ENCODE measurements around the gene GPR82. TPM values are rescaled to one million over a fixed set of nuclear protein-coding genes. Genes with fewer than 3 reads are reported as not detected.

Gene GPR82
- total and polyA plus RNA-seq, 2 donors (not counting 1 experiment from before 2014, with no cell fraction given): not detected

DNA sequence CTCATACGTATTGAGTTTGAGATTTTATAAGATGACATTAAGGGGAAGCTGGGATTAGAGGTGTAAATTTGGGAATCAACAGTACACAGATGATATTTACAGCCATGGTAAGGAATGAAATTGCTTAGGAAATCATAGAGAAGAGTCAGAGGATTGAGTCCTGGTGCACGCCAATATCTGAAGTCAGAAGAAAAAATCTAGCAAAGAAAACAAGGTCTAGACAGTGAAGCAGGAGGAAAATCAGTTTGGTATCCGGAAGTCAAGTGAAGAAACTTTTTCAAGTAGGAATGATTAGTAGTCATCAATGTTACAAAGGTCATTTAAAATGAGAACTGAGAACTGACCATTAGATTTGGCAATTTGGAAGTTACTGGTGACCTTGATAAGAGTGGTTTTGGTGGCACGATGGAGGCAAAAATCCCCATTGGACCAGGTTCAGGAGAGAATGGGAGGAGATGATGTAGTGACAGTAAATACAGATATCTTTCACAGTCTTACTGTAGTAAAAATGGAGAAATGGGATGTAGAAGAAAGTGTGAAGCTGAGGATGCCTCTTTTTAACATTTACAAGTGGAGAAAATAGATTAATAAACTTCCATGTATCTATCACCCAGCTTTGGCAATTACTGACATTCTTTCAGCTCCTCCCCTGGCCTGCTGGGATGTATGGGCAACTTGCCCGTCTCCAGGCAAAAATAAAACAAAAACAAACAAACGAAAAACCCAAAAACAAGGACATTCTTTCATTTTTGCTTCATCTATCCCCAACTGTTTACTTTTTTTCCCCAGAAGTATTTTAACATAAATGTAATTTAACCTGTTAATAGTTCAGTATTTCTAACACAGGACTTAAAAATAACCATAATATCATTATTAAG lies 46.6 kb upstream of the GPR82 start:
- TF ChIP-seq, protein P1, sequence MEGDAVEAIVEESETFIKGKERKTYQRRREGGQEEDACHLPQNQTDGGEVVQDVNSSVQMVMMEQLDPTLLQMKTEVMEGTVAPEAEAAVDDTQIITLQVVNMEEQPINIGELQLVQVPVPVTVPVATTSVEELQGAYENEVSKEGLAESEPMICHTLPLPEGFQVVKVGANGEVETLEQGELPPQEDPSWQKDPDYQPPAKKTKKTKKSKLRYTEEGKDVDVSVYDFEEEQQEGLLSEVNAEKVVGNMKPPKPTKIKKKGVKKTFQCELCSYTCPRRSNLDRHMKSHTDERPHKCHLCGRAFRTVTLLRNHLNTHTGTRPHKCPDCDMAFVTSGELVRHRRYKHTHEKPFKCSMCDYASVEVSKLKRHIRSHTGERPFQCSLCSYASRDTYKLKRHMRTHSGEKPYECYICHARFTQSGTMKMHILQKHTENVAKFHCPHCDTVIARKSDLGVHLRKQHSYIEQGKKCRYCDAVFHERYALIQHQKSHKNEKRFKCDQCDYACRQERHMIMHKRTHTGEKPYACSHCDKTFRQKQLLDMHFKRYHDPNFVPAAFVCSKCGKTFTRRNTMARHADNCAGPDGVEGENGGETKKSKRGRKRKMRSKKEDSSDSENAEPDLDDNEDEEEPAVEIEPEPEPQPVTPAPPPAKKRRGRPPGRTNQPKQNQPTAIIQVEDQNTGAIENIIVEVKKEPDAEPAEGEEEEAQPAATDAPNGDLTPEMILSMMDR (IDR thresholded peaks at IDR 0.05): no peak
- TF ChIP-seq EZH2 (IDR thresholded peaks at IDR 0.05; ENCODE audit: borderline replicate concordance, insufficient read depth, low read depth, low read length, poor library complexity, severe bottlenecking): no peak
- intact Hi-C loops (cut with micrococcal nuclease): no loop called here
- Histone ChIP-seq H3K79me2 (ENCODE audit: control insufficient read depth, insufficient read depth, low read length) (no peaks in the 10 kb centered on the region), H3K9ac (ENCODE audit: low read length) (no peak overlapping the region), H3K4me3 (ENCODE audit: control extremely low read depth in 1 of 5, extremely low read depth in 1 of 5, insufficient read depth in 1 of 5, low read depth in 2 of 5, low read length in 4 of 5) (no peak overlapping the region), H3K27me3 (replicated peaks in 1 of 4; ENCODE audit: control extremely low read depth in 1 of 4, control insufficient read depth in 3 of 4, insufficient read depth in 4 of 4, low read length in 3 of 4) (no peaks in the 10 kb centered on the region), H2AFZ (ENCODE audit: insufficient read depth, low read depth, low read length, poor library complexity, severe bottlenecking) (no peak overlapping the region), H3K36me3 (replicated peaks in 1 of 2; ENCODE audit: control extremely low read depth in 1 of 2, control insufficient read depth in 1 of 2, extremely low read depth in 1 of 2, insufficient read depth in 2 of 2, low read length in 1 of 2) (no peaks in the 10 kb centered on the region), H3K4me1 (ENCODE audit: control insufficient read depth in 2 of 2, insufficient read depth in 2 of 2, low read length in 2 of 2) (no peaks in the 10 kb centered on the region), H3K4me2 (replicated peaks; ENCODE audit: low read depth, low read length, poor library complexity, severe bottlenecking) (no peak overlapping the region), H3K27ac (ENCODE audit: low read length in 2 of 2) (no peak overlapping the region), H4K20me1 (ENCODE audit: control insufficient read depth, insufficient read depth, low read length, poor library complexity, severe bottlenecking) (no peaks in the 10 kb centered on the region), H3K9me3 (ENCODE audit: control extremely low read depth in 1 of 3, control insufficient read depth in 2 of 3, insufficient read depth in 1 of 3, low read length in 2 of 3) (no peaks in the 10 kb centered on the region)
- ATAC-seq (ENCODE audit: low read depth): no peak
- no peak overlapping the region for H3K4me3 Mint-ChIP-seq
- H3K9me3 Mint-ChIP-seq (ENCODE audit: insufficient read depth): no peaks in the 10 kb centered on the region
- H3K27me3 Mint-ChIP-seq: no peaks in the 10 kb centered on the region
- DNase-seq: no peak
- CTCF ChIA-PET: interaction anchor here (0.6 kb wide), 1 partner anchor 29 kb away, joined by 3 read pairs; no protein-coding TSS in a partner anchor
- POLR2A ChIA-PET: no interaction called here
- peaks cover 13% of the 10 kb centered on the region for H3K4me1 Mint-ChIP-seq
- H3K27ac Mint-ChIP-seq: no peak overlapping the region
- WGBS (ENCODE audit: insufficient coverage): 100% methylated on average over 1 of the region's 6 CpGs

DNA sequence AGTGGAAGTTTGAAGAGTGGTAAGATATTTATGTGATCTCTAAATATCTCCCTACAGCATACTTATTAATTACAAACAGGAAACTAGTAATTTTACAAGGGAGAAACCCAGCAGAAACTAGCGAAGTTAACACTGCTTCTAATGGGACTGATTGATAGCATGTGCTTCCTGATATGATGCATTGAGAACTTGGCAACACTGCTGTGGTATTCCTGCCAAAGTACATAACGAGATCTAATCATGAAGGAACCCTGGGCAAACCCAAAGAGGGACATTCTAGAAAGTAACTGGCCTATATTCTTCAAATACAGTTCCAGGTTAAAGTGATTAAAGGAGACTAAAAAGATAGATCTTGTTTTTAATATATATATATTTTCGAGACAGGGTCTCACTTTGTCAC lies 39.8 kb upstream of the GPR82 start:
- peaks cover 31% of the 10 kb centered on the region for H3K4me1 Mint-ChIP-seq
- ChIA-PET POLR2A (no interaction called here), CTCF (no interaction called here)
- no CpG with 5 or more reads among the region's 3 CpGs for WGBS (ENCODE audit: insufficient coverage)
- no peak for TF ChIP-seq EZH2 (IDR thresholded peaks at IDR 0.05; ENCODE audit: borderline replicate concordance, insufficient read depth, low read depth, low read length, poor library complexity, severe bottlenecking)
- TF ChIP-seq, protein P1 (IDR thresholded peaks at IDR 0.05): no peak
- Histone ChIP-seq H2AFZ (ENCODE audit: insufficient read depth, low read depth, low read length, poor library complexity, severe bottlenecking) (no peak overlapping the region), H3K36me3 (replicated peaks in 1 of 2; ENCODE audit: control extremely low read depth in 1 of 2, control insufficient read depth in 1 of 2, extremely low read depth in 1 of 2, insufficient read depth in 2 of 2, low read length in 1 of 2) (no peaks in the 10 kb centered on the region), H3K9me3 (ENCODE audit: control extremely low read depth in 1 of 3, control insufficient read depth in 2 of 3, insufficient read depth in 1 of 3, low read length in 2 of 3) (no peaks in the 10 kb centered on the region), H3K4me2 (replicated peaks; ENCODE audit: low read depth, low read length, poor library complexity, severe bottlenecking) (no peak overlapping the region), H3K27ac (ENCODE audit: low read length in 2 of 2) (no peak overlapping the region), H3K4me1 (ENCODE audit: control insufficient read depth in 2 of 2, insufficient read depth in 2 of 2, low read length in 2 of 2) (peaks cover 23 to 26% of the 10 kb centered on the region in 2 donors), H3K4me3 (ENCODE audit: control extremely low read depth in 1 of 5, extremely low read depth in 1 of 5, insufficient read depth in 1 of 5, low read depth in 2 of 5, low read length in 4 of 5) (no peak overlapping the region), H3K79me2 (ENCODE audit: control insufficient read depth, insufficient read depth, low read length) (no peaks in the 10 kb centered on the region), H3K27me3 (replicated peaks in 1 of 4; ENCODE audit: control extremely low read depth in 1 of 4, control insufficient read depth in 3 of 4, insufficient read depth in 4 of 4, low read length in 3 of 4) (no peaks in the 10 kb centered on the region), H3K9ac (ENCODE audit: low read length) (no peak overlapping the region), H4K20me1 (ENCODE audit: control insufficient read depth, insufficient read depth, low read length, poor library complexity, severe bottlenecking) (no peaks in the 10 kb centered on the region)
- DNase-seq (no peak), ATAC-seq (ENCODE audit: low read depth) (no peak)
- no peaks in the 10 kb centered on the region for H3K27me3 Mint-ChIP-seq
- no peaks in the 10 kb centered on the region for H3K9me3 Mint-ChIP-seq (ENCODE audit: insufficient read depth)
- H3K27ac Mint-ChIP-seq: no peak overlapping the region
- H3K4me3 Mint-ChIP-seq: no peak overlapping the region
- intact Hi-C loops (cut with micrococcal nuclease): no loop called here

All from B cell (primary cell).